ENCODE data around the gene RBMS1. TPM values are rescaled to one million over a fixed set of nuclear protein-coding genes. Genes with fewer than 3 reads are reported as not detected.

The RBMS1 gene
- total and polyA plus RNA-seq, 7 donors = 8.4 to 43.2 (median 24.1) TPM

DNA sequence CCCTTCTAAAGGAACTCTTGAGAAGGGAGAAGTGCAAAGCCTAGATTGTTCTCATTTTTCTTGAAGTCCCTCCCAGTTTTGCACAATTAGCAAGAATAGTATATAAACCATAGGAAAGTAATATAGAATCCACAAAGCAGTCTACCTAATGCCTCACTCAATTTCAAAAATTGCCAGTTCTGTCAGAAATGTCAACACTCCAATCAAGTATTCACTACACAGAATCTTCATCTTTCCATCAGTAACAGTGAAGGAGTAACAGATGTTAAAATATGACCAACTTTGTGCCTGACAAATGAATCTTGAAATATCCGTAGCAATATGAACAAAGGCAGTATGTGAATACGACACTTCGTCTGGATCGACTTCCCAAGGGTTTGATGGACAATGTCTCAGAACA is 56.3 kb downstream of the RBMS1 start:
- DNase-seq (no peak), ATAC-seq (no peak)
- Histone ChIP-seq H3K4me3 (no peak overlapping the region), H3K27ac (no peak overlapping the region), H3K4me1 (peaks cover 4% of the 10 kb centered on the region), H3K27me3 (ENCODE audit: insufficient read depth in 3 of 3, low read length in 2 of 3) (no peaks in the 10 kb centered on the region), H3K36me3 (ENCODE audit: insufficient read depth in 1 of 2, low read depth in 1 of 2) (no peaks in the 10 kb centered on the region), H3K9me3 (no peaks in the 10 kb centered on the region)
- intact Hi-C loops (cut with DNase I) = no loop called here
- 91 to 92% (median 92%) methylated on average over 4 of the region's 4 CpGs for WGBS, 3 donors
- TF ChIP-seq, protein P1, sequence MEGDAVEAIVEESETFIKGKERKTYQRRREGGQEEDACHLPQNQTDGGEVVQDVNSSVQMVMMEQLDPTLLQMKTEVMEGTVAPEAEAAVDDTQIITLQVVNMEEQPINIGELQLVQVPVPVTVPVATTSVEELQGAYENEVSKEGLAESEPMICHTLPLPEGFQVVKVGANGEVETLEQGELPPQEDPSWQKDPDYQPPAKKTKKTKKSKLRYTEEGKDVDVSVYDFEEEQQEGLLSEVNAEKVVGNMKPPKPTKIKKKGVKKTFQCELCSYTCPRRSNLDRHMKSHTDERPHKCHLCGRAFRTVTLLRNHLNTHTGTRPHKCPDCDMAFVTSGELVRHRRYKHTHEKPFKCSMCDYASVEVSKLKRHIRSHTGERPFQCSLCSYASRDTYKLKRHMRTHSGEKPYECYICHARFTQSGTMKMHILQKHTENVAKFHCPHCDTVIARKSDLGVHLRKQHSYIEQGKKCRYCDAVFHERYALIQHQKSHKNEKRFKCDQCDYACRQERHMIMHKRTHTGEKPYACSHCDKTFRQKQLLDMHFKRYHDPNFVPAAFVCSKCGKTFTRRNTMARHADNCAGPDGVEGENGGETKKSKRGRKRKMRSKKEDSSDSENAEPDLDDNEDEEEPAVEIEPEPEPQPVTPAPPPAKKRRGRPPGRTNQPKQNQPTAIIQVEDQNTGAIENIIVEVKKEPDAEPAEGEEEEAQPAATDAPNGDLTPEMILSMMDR (IDR thresholded peaks at IDR 0.05) = no peak

DNA sequence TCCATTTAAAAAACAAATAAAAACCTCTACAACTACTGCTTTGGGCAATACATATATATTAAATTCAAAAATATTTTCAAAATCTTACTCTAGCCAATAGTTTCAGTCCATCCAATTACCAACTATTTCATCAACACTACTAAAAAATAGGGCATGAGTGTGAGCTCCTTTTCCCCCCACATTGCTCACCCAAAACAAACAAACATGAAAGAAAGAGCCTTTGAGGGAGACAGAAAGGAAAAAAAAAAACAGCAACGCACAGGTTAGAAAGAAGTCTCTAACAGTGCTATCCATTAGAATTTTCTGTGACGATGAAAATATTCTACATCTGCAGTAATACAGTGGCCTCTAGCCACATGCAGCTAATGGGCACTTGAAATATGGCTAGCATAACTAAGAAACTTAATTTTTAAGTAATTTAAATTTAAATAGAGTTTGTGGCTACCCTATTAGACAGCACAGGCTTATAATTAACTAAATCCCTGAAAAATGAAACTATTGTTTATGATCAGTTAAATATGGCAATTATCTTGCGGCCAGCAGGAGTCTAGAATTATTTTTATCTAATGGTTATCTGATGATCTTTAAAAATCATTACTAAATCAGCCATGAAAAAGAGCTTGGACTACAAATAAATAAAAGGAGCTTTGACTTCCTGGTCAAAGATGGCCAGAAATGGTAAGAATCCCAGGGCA is 59.2 kb downstream of the RBMS1 start:
- intact Hi-C loops (cut with DNase I) = loop anchor here in 1 of 2 donors (5.0 kb wide), 1 partner anchor 53 kb away; no protein-coding TSS in a partner anchor
- Histone ChIP-seq H3K4me3 (no peak overlapping the region), H3K27me3 (ENCODE audit: insufficient read depth in 3 of 3, low read length in 2 of 3) (no peaks in the 10 kb centered on the region), H3K36me3 (ENCODE audit: insufficient read depth in 1 of 2, low read depth in 1 of 2) (no peaks in the 10 kb centered on the region), H3K9me3 (peaks cover 5% of the 10 kb centered on the region), H3K27ac (no peak overlapping the region), H3K4me1 (peaks cover 5% of the 10 kb centered on the region)
- WGBS, 3 donors = 68 to 90% (median 81%) methylated on average over 3 of the region's 3 CpGs
- TF ChIP-seq, protein P1 (IDR thresholded peaks at IDR 0.05) = no peak
- ATAC-seq (no peak), DNase-seq (no peak)

DNA sequence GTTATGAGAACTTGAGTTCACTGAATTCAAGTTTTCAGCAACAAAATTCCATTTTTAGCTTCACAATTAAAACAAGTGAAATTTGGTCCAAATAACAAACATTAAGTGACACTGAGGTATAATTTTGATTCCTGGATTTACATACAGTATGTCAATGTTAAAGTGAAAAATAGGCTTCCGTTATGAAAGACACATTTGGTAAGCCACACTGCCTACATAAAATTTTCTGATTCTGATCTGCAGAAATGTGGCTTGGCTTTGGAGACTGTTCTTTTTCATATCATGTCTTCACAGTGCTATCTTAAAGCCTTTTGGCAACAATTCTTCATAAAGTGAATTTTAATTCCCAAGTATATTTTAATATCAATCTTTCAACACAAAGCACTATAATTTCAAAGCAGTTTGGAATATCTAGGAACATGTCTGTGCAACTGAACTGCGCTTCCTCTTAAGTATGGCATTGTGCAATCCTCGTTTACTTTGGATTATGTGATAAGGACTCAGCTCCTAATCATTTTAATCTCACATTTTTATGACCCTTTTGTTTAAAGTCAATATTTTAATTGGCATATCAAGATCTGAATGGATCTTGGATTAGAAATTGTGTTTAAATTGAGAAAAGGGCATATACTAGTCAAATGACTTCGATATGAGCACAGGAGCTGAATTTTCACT is 60.0 kb downstream of the RBMS1 start:
- Histone ChIP-seq H3K27ac (no peak overlapping the region), H3K36me3 (ENCODE audit: insufficient read depth in 1 of 2, low read depth in 1 of 2) (no peaks in the 10 kb centered on the region), H3K4me3 (no peak overlapping the region), H3K4me1 (peaks cover 13% of the 10 kb centered on the region), H3K9me3 (peaks cover 5% of the 10 kb centered on the region), H3K27me3 (ENCODE audit: insufficient read depth in 3 of 3, low read length in 2 of 3) (no peaks in the 10 kb centered on the region)
- WGBS, 3 donors = 84 to 90% (median 86%) methylated on average over 4 of the region's 4 CpGs
- ATAC-seq (no peak), DNase-seq (no peak)
- intact Hi-C loops (cut with DNase I) = loop anchor here in 1 of 2 donors (5.0 kb wide), 1 partner anchor 54 kb away; no protein-coding TSS in a partner anchor
- TF ChIP-seq, protein P1 (IDR thresholded peaks at IDR 0.05) = no peak

DNA sequence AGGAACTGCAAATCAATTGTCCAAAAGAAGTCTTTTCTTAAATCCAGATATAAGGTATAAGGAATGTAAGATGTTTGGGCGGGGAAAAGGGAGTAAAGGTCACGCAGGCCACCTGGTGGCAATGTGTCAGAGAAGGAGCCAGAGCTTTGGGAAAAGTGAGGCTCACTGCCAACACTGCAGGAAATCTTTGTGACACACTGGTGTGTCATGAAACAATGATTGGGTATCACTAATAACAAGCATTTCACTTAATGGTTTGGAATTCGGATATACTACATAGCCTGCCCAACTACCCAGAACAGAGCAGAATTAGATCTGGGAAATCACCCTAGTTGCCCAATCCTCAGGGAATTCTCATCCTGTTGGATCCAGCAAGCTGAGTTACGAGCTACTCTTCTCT is 61.0 kb downstream of the RBMS1 start:
- TF ChIP-seq, protein P1 (IDR thresholded peaks at IDR 0.05) = no peak
- WGBS, 3 donors = 75 to 81% (median 79%) methylated on average over 4 of the region's 4 CpGs
- intact Hi-C loops (cut with DNase I) = loop anchor here in 1 of 2 donors (5.0 kb wide), 1 partner anchor 55 kb away; no protein-coding TSS in a partner anchor
- Histone ChIP-seq H3K4me3 (no peak overlapping the region), H3K27ac (no peak overlapping the region), H3K36me3 (ENCODE audit: insufficient read depth in 1 of 2, low read depth in 1 of 2) (no peaks in the 10 kb centered on the region), H3K4me1 (peaks cover 17% of the 10 kb centered on the region), H3K9me3 (peaks cover 5% of the 10 kb centered on the region), H3K27me3 (ENCODE audit: insufficient read depth in 3 of 3, low read length in 2 of 3) (no peaks in the 10 kb centered on the region)
- DNase-seq = no peak
- peak in 2 of 4 donors; percentile 35 to 36 for ATAC-seq
